Kidney (tissue), 14 donors: ENCODE results near the gene HTT. TPM values are rescaled to one million over a fixed set of nuclear protein-coding genes. Genes with fewer than 3 reads are reported as not detected.

Source experiments
- DNase-seq, 5 donors: peaks; one replicate each; pipeline ENCODE4 v3.0.0-alpha.2; 2013 to 2020
- FAIRE-seq: peaks from 2 replicates; lab custom pipeline; 2012; peaks lifted over from hg19 to GRCh38; lab: Jason Lieb, UNC
- H3K27ac ChIP-seq, 2 donors: one replicate each; pipeline ENCODE4 v1.7.0; 2013; ENCODE audit warnings: low read depth in 2 of 2, low read length in 2 of 2, inconsistent platforms in 1 of 2
- H3K27me3 ChIP-seq: one replicate; pipeline ENCODE4 v1.7.1; 2013; ENCODE audit warnings: low read length, inconsistent platforms; ENCODE audit not compliant: control insufficient read depth, insufficient read depth
- H3K36me3 ChIP-seq, 3 donors: one replicate each; pipeline versions ENCODE4 v1.7.0 to v1.7.1; 2013; ENCODE audit warnings: low read length in 3 of 3, control low read depth in 1 of 3, inconsistent platforms in 1 of 3; ENCODE audit not compliant: insufficient read depth in 3 of 3, control insufficient read depth in 2 of 3
- H3K4me1 ChIP-seq, 3 donors: one replicate each; pipeline versions ENCODE4 v1.7.0 to v1.7.1; 2013; ENCODE audit warnings: low read length in 3 of 3, inconsistent platforms in 1 of 3, low read depth in 1 of 3; ENCODE audit not compliant: control insufficient read depth in 2 of 3, insufficient read depth in 2 of 3
- H3K4me3 ChIP-seq, 3 donors: one replicate each; pipeline versions ENCODE4 v1.7.0 to v1.8.1; 2013; ENCODE audit warnings: low read length in 3 of 3, control low read depth in 1 of 3, inconsistent platforms in 1 of 3
- H3K9ac ChIP-seq, 3 donors: one replicate each; pipeline versions ENCODE4 v1.7.0 to v1.7.1; 2013; ENCODE audit warnings: low read length in 3 of 3, control low read depth in 1 of 3, inconsistent platforms in 1 of 3
- H3K9me3 ChIP-seq, 3 donors: one replicate each; pipeline versions ENCODE4 v1.7.0 to v1.7.1; 2013; ENCODE audit warnings: low read length in 3 of 3, control low read depth in 1 of 3, inconsistent platforms in 1 of 3; ENCODE audit not compliant: control insufficient read depth in 2 of 3, insufficient read depth in 1 of 3
- intact Hi-C: fragments of 100-400 bp; cut with DNase I; formaldehyde crosslinking; loops from one replicate; pipeline ENCODE4 v1.11.1; 2022
- polyA plus RNA-seq: library from polyadenylated mRNA; stranded (reverse); fragments of 350-450 nt; fragmentation: Illumina TruSeq; extraction: RNeasy Lipid Tissue Mini Kit (QIAGEN cat#74804); gene quantifications from one replicate; pipeline ENCODE4 v1.2.3, GENCODE V29; 2014; ENCODE audit warnings: low read depth, low replicate concordance; ENCODE audit not compliant: insufficient read depth
- total RNA-seq: library from RNA; stranded (reverse); fragmentation: NEBNext Ultra II Directional; extraction: Animal tissue kit (Norgen Biotek cat#: 25700); gene quantifications from one replicate; pipeline ENCODE4 v1.2.1, GENCODE V29; 2021
- TF ChIP-seq, protein P1 (sequence below): IDR thresholded peaks from 3 replicates; pipeline ENCODE4 v1.5.1; 2012; ENCODE audit warnings: mild to moderate bottlenecking, moderate library complexity, borderline replicate concordance; ENCODE audit not compliant: insufficient read depth; ENCODE audit errors: extremely low read depth
- donor health status: control.
- donor health status: control.
- donor health status: control.
- donor health status: control.
- donor health status: control.
- donor health status: DM: yes; HTN: yes; CAD: no.
- donor health status: Normal renal cell carcinoma (clear cell type).

HTT gene
- total and polyA plus RNA-seq, 2 donors from 2014 or later, result 7.2 to 64.0 TPM

DNA sequence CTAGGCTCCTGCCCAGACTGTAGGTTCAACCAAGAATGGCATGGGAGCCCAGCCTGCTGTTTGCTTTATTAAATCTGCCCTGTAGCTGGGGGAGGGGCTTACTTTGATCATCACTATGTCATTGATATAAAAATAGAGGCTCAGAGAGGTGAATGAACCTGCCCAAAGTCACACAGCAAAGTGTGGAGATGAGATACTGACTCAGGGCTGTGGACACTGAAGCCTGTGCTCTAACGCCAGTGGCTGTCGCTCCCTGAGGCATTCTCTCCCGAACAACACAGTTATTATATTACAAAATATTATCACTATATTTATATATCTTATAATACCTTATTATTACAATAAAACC lies 178.0 kb downstream of the HTT start:
- Histone ChIP-seq H3K27me3 (no peaks in the 10 kb centered on the region), H3K9ac (no peak overlapping the region), H3K4me3 (no peak overlapping the region), H3K27ac (no peak overlapping the region), H3K4me1 (peaks cover 0 to 6% (median 2%) of the 10 kb centered on the region in 3 donors), H3K36me3 (no peaks in the 10 kb centered on the region), H3K9me3 (no peaks in the 10 kb centered on the region)
- intact Hi-C loops, result no loop called here
- FAIRE-seq, result no peak
- TF ChIP-seq, protein P1, sequence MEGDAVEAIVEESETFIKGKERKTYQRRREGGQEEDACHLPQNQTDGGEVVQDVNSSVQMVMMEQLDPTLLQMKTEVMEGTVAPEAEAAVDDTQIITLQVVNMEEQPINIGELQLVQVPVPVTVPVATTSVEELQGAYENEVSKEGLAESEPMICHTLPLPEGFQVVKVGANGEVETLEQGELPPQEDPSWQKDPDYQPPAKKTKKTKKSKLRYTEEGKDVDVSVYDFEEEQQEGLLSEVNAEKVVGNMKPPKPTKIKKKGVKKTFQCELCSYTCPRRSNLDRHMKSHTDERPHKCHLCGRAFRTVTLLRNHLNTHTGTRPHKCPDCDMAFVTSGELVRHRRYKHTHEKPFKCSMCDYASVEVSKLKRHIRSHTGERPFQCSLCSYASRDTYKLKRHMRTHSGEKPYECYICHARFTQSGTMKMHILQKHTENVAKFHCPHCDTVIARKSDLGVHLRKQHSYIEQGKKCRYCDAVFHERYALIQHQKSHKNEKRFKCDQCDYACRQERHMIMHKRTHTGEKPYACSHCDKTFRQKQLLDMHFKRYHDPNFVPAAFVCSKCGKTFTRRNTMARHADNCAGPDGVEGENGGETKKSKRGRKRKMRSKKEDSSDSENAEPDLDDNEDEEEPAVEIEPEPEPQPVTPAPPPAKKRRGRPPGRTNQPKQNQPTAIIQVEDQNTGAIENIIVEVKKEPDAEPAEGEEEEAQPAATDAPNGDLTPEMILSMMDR, result no peak
- DNase-seq, result no peak

DNA sequence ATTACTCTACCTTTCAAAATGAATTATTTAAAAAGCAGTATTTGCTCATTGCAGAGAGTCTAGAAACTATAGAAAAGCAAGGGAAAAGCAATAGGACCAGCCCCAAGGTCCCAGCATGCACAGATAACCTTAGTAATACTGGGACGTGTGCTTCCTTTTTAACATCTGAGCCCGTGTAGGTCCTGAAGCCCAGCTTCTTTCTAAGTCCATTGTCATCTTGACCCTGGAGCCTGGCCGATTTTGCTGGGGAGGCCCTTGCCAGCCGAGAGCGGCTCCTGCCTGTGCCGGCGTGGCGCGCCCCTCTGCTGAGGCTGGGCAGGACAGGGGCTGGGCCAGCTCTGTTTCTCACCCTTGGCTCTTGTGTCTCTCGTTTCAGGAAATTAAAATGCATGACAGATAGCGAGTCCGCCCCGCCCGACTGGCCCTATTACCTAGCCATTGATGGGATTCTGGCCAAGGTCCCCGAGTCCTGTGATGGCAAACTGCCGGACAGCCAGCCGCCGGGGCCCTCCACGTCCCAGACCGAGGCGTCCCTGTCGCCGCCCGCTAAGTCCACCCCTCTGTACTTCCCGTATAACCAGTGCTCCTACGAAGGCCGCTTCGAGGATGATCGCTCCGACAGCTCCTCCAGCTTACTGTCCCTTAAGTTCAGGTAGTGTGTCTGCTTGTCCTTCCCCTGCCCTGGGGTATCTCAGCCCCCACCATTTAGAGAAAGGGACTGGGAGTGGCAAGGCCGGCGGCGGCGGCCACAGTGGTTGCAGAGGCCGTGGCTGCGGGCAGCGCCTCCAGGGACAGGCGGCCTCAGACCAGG lies 178.6 kb downstream of the HTT start:
- H3K9ac ChIP-seq, result no peak overlapping the region
- DNase-seq, result peak in 2 of 5 donors; percentile 40 to 57

DNA sequence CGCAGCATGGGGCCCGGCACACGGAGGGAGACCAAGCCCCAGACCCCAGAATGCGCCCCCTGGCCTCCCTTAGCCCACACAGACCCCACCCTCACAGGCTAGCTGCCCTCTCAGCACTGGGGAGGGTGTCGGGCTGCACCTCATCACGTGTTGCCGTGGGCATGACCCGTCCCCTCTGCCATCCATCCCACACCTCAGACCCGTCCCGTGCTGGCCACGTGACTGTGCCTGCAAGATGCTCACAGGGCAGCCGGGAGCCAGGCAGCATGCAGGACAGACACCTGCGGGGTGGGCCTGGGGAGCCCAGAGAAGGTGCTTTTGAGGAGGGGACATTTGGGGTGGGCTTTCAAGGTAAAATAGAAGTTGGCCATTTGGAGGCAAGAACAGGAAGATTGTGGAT lies 179.3 kb downstream of the HTT start:
- H3K4me1 ChIP-seq, result peaks cover 0 to 6% (median 2%) of the 10 kb centered on the region in 3 donors
- no peak overlapping the region for H3K4me3 ChIP-seq
- H3K36me3 ChIP-seq, result no peaks in the 10 kb centered on the region
- no peak overlapping the region for H3K9ac ChIP-seq
- no peak overlapping the region for H3K27ac ChIP-seq
- DNase-seq, result peak in 3 of 5 donors; percentile 7 to 59 (median 33)
- H3K9me3 ChIP-seq, result no peaks in the 10 kb centered on the region
- H3K27me3 ChIP-seq, result no peaks in the 10 kb centered on the region
- TF ChIP-seq, protein P1, result no peak
- FAIRE-seq, result no peak
- intact Hi-C loops, result no loop called here

More for the DNA sequence above, 178.6 kb downstream of the HTT start:
- TF ChIP-seq, protein P1, result no peak
- H3K27me3 ChIP-seq, result no peaks in the 10 kb centered on the region
- intact Hi-C loops, result no loop called here
- no peak overlapping the region for H3K27ac ChIP-seq
- FAIRE-seq, result no peak
- H3K9me3 ChIP-seq, result no peaks in the 10 kb centered on the region
- no peak overlapping the region for H3K4me3 ChIP-seq
- H3K4me1 ChIP-seq, result peaks cover 0 to 6% (median 2%) of the 10 kb centered on the region in 3 donors
- no peaks in the 10 kb centered on the region for H3K36me3 ChIP-seq
